Left lung (tissue), 10 donors: ENCODE results near the gene B3GNT3. TPM values are rescaled to one million over a fixed set of nuclear protein-coding genes. Genes with fewer than 3 reads are reported as not detected.

ENCODE experiments used
- ATAC-seq: fragments of 200-7000 bp; cut with Tn5 transposase; one replicate; pipeline ENCODE4 v1.9.1; 2020; ENCODE audit warnings: moderate library complexity
- DNase-seq, 4 donors: peaks; one replicate each; pipeline ENCODE4 v3.0.0-alpha.2; 2013 to 2020
- H3K27ac ChIP-seq, 2 donors: fragments of 200-600 bp; sonication (generic) in 1 of 2; one replicate each; pipeline versions ENCODE4 v1.5.0 to v1.8.0; 2020 to 2021
- H3K27me3 ChIP-seq, 2 donors: fragments of 200-600 bp; sonication (generic) in 1 of 2; one replicate each; pipeline versions ENCODE4 v1.5.0 to v1.8.0; 2020 to 2021
- H3K36me3 ChIP-seq, 2 donors: fragments of 200-600 bp; sonication (generic) in 1 of 2; one replicate each; pipeline versions ENCODE4 v1.5.0 to v1.8.0; 2020 to 2021
- H3K4me1 ChIP-seq, 2 donors: fragments of 200-600 bp; one replicate each; pipeline ENCODE4 v1.8.0; 2021
- H3K4me3 ChIP-seq, 2 donors: fragments of 200-600 bp; sonication (generic) in 1 of 2; one replicate each; pipeline versions ENCODE4 v1.5.0 to v1.8.0; 2020 to 2021; ENCODE audit warnings: mild to moderate bottlenecking in 1 of 2
- H3K9me3 ChIP-seq, 2 donors: fragments of 200-600 bp; sonication (generic) in 1 of 2; one replicate each; pipeline versions ENCODE4 v1.5.0 to v1.8.0; 2020 to 2021
- CTCF ChIP-seq, 2 donors: fragments of 200-600 bp; sonication (generic) in 1 of 2; IDR thresholded peaks; one replicate each; pipeline versions ENCODE4 v1.5.0 to v1.8.0; 2021; ENCODE audit warnings: antibody characterized with exemption in 2 of 2
- intact Hi-C, 2 donors: fragments of 100-400 bp; cut with DNase I; formaldehyde crosslinking; loops; one replicate each; pipeline versions ENCODE4 v1.11.2 to v1.14.2; 2022
- polyA plus RNA-seq, 6 donors: library from polyadenylated mRNA; unstranded; fragments of 120-200 nt; gene quantifications; one replicate each; pipeline ENCODE4 v1.2.1, GENCODE V29; 2013; ENCODE audit not compliant: insufficient read length in 6 of 6
- total RNA-seq, 2 donors: library from RNA; stranded (reverse); fragmentation: NEBNext Ultra II Directional; extraction: Animal tissue kit (Norgen Biotek cat#: 25700); gene quantifications; one replicate each; pipeline ENCODE4 v1.2.1, GENCODE V29; 2021
- donor health status: DM: no; HTN: yes; CAD: no.
- donor health status: DM: no; HTN: no; CAD: no.

B3GNT3 gene
- total and polyA plus RNA-seq, 8 donors = 0.12 to 5.2 (median 1.1) TPM; not detected in 4

GRCh38 chr19:17811681-17812080 is 16.7 kb downstream of the B3GNT3 start:
- no peaks in the 10 kb centered on the region for H3K4me1 ChIP-seq
- TF ChIP-seq CTCF (IDR thresholded peaks at IDR 0.05) = no peak
- H3K4me3 ChIP-seq = no peak overlapping the region
- H3K36me3 ChIP-seq = no peaks in the 10 kb centered on the region
- intact Hi-C loops = no loop called here
- no peak for ATAC-seq
- H3K27ac ChIP-seq = no peak overlapping the region
- H3K27me3 ChIP-seq = peaks cover 0 to 63% of the 10 kb centered on the region in 2 donors
- DNase-seq = no peak
- H3K9me3 ChIP-seq = no peaks in the 10 kb centered on the region

GRCh38 chr19:17812099-17812498 is 17.2 kb downstream of the B3GNT3 start:
- H3K4me3 ChIP-seq = no peak overlapping the region
- no peaks in the 10 kb centered on the region for H3K36me3 ChIP-seq
- ATAC-seq (no peak), DNase-seq (no peak)
- peaks cover 0 to 62% of the 10 kb centered on the region in 2 donors for H3K27me3 ChIP-seq
- no peaks in the 10 kb centered on the region for H3K9me3 ChIP-seq
- no peak for TF ChIP-seq CTCF (IDR thresholded peaks at IDR 0.05)
- no peaks in the 10 kb centered on the region for H3K4me1 ChIP-seq
- no peak overlapping the region for H3K27ac ChIP-seq
- intact Hi-C loops = no loop called here

GRCh38 chr19:17817668-17818363 is 22.9 kb downstream of the B3GNT3 start:
- Histone ChIP-seq H3K27me3 (peaks cover 0 to 26% of the 10 kb centered on the region in 2 donors), H3K27ac (no peak overlapping the region), H3K36me3 (no peaks in the 10 kb centered on the region), H3K4me3 (no peak overlapping the region), H3K9me3 (no peaks in the 10 kb centered on the region), H3K4me1 (no peaks in the 10 kb centered on the region)
- TF ChIP-seq CTCF (IDR thresholded peaks at IDR 0.05) = no peak
- intact Hi-C loops = no loop called here
- no peak for DNase-seq
- ATAC-seq = no peak

GRCh38 chr19:17821190-17821589 is 26.3 kb downstream of the B3GNT3 start, which contains the start of gene INSL3:
Gene INSL3 (minus strand): TSS chr19:17821519. CDS start chr19:17821506, 13 bp downstream.
- H3K4me3 ChIP-seq = no peak within 1 kb of the TSS
- H3K4me1 ChIP-seq = no peaks in the 10 kb centered on the region
- no peak within 1 kb of the TSS for H3K27ac ChIP-seq
- no peak for TF ChIP-seq CTCF (IDR thresholded peaks at IDR 0.05)
- H3K36me3 ChIP-seq = peaks cover 0 to 15% of the 10 kb centered on the region in 2 donors
- DNase-seq (peak in 1 of 4 donors; percentile 68), ATAC-seq (no peak)
- H3K9me3 ChIP-seq = no peaks in the 10 kb centered on the region
- intact Hi-C loops = no loop called here
- peaks cover 0 to 21% of the 10 kb centered on the region in 2 donors for H3K27me3 ChIP-seq

- no peak overlapping the region for H3K4me3 ChIP-seq
- H3K9me3 ChIP-seq = no peaks in the 10 kb centered on the region
- H3K27ac ChIP-seq = no peak overlapping the region
- intact Hi-C loops = no loop called here
- DNase-seq (no peak), ATAC-seq (no peak)
- H3K4me1 ChIP-seq = peaks cover 0 to 11% of the 10 kb centered on the region in 2 donors
- TF ChIP-seq CTCF (IDR thresholded peaks at IDR 0.05) = no peak
- peaks cover 0 to 29% of the 10 kb centered on the region in 2 donors for H3K36me3 ChIP-seq
- peaks cover 0 to 16% of the 10 kb centered on the region in 2 donors for H3K27me3 ChIP-seq
Observed at GRCh38 chr19:17824339-17824738, 29.4 kb downstream of the B3GNT3 start.
